HEK293 (cell line): Measurements from ENCODE around the gene AGAP3.
A peak's percentile ranks its signal among the peaks of the same experiment; 100 is the strongest.

ENCODE experiments used
- GLIS1 ChIP-seq: fragments of 450-650 bp; formaldehyde crosslinking; IDR thresholded peaks from 2 replicates; pipeline ENCODE4 v1.5.1; 2016; ENCODE audit warnings: missing biosample characterization, missing genetic modification characterization
- KLF1 ChIP-seq: fragments of 450-650 bp; formaldehyde crosslinking; IDR thresholded peaks from 2 replicates; pipeline ENCODE4 v1.5.1; 2016; ENCODE audit warnings: missing biosample characterization, missing genetic modification characterization
- SCRT1 ChIP-seq: fragments of 450-650 bp; formaldehyde crosslinking; IDR thresholded peaks from 2 replicates; pipeline ENCODE4 v1.5.1; 2016; ENCODE audit warnings: missing biosample characterization, missing genetic modification characterization, borderline replicate concordance
- SCRT2 ChIP-seq: fragments of 450-650 bp; formaldehyde crosslinking; IDR thresholded peaks from 2 replicates; pipeline ENCODE4 v1.5.1; 2016; ENCODE audit warnings: missing biosample characterization, missing genetic modification characterization
- SP7 ChIP-seq: fragments of 450-650 bp; formaldehyde crosslinking; IDR thresholded peaks from 2 replicates; pipeline ENCODE4 v1.5.1; 2016; ENCODE audit warnings: missing biosample characterization, missing genetic modification characterization
- TSHZ1 ChIP-seq: fragments of 450-650 bp; formaldehyde crosslinking; IDR thresholded peaks from 2 replicates; pipeline ENCODE4 v1.5.1; 2016; ENCODE audit warnings: missing biosample characterization, missing genetic modification characterization, borderline replicate concordance
- WT1 ChIP-seq: fragments of 450-650 bp; formaldehyde crosslinking; IDR thresholded peaks from 2 replicates; pipeline ENCODE4 v1.5.1; 2016; ENCODE audit warnings: missing biosample characterization, missing genetic modification characterization
- YY1 ChIP-seq: fragments of 450-650 bp; formaldehyde crosslinking; IDR thresholded peaks from 2 replicates; pipeline ENCODE4 v1.5.1; 2018; ENCODE audit warnings: missing biosample characterization, missing genetic modification characterization
- ZBTB17 ChIP-seq: fragments of 450-650 bp; formaldehyde crosslinking; IDR thresholded peaks from 2 replicates; pipeline ENCODE4 v1.5.1; 2016; ENCODE audit warnings: missing biosample characterization, missing genetic modification characterization
- ZBTB26 ChIP-seq: fragments of 450-650 bp; formaldehyde crosslinking; optimal IDR thresholded peaks from 2 replicates; pipeline ENCODE3; 2016; ENCODE audit warnings: missing biosample characterization, mild to moderate bottlenecking, missing genetic modification characterization
- ZBTB48 ChIP-seq: fragments of 450-650 bp; formaldehyde crosslinking; IDR thresholded peaks from 2 replicates; pipeline ENCODE4 v1.5.1; 2016; ENCODE audit warnings: missing biosample characterization, missing genetic modification characterization
- ZFHX2 ChIP-seq: fragments of 450-650 bp; formaldehyde crosslinking; conservative IDR thresholded peaks from 2 replicates; pipeline ENCODE4 v1.5.1; 2016; ENCODE audit warnings: missing biosample characterization, missing genetic modification characterization
- ZFP41 ChIP-seq: fragments of 450-650 bp; formaldehyde crosslinking; IDR thresholded peaks from 2 replicates; pipeline ENCODE4 v1.5.1; 2016; ENCODE audit warnings: missing biosample characterization, missing genetic modification characterization, borderline replicate concordance
- ZNF10 ChIP-seq: fragments of 450-650 bp; formaldehyde crosslinking; IDR thresholded peaks from 2 replicates; pipeline ENCODE4 v1.5.1; 2017; ENCODE audit warnings: missing biosample characterization, missing genetic modification characterization
- ZNF175 ChIP-seq: fragments of 450-650 bp; formaldehyde crosslinking; IDR thresholded peaks from 2 replicates; pipeline ENCODE4 v1.5.1; 2016; ENCODE audit warnings: missing biosample characterization, missing genetic modification characterization
- ZNF211 ChIP-seq: fragments of 450-650 bp; formaldehyde crosslinking; IDR thresholded peaks from 2 replicates; pipeline ENCODE4 v1.5.1; 2016; ENCODE audit warnings: low read depth, missing biosample characterization, missing genetic modification characterization
- ZNF280D ChIP-seq: fragments of 450-650 bp; formaldehyde crosslinking; IDR thresholded peaks from 2 replicates; pipeline ENCODE4 v1.5.1; 2016; ENCODE audit warnings: missing biosample characterization, missing genetic modification characterization
- ZNF341 ChIP-seq: fragments of 450-650 bp; formaldehyde crosslinking; IDR thresholded peaks from 2 replicates; pipeline ENCODE4; 2016; ENCODE audit warnings: low read depth, missing biosample characterization, missing genetic modification characterization
- ZNF362 ChIP-seq: fragments of 450-650 bp; formaldehyde crosslinking; IDR thresholded peaks from 2 replicates; pipeline ENCODE4 v1.5.1; 2016; ENCODE audit warnings: missing biosample characterization, missing genetic modification characterization
- ZNF366 ChIP-seq: fragments of 450-650 bp; formaldehyde crosslinking; conservative IDR thresholded peaks from 2 replicates; pipeline ENCODE4 v1.5.1; 2016; ENCODE audit warnings: missing biosample characterization, missing genetic modification characterization
- ZNF398 ChIP-seq: fragments of 450-650 bp; formaldehyde crosslinking; IDR thresholded peaks from 2 replicates; pipeline ENCODE4 v1.5.1; 2017; ENCODE audit warnings: missing biosample characterization, missing genetic modification characterization
- ZNF433 ChIP-seq: fragments of 450-650 bp; formaldehyde crosslinking; IDR thresholded peaks from 2 replicates; pipeline ENCODE4 v1.5.1; 2016; ENCODE audit warnings: missing biosample characterization, missing genetic modification characterization, low read depth
- ZNF600 ChIP-seq: fragments of 450-650 bp; formaldehyde crosslinking; IDR thresholded peaks from 2 replicates; pipeline ENCODE4 v1.5.1; 2016; ENCODE audit warnings: missing biosample characterization, missing genetic modification characterization
- ZNF621 ChIP-seq: fragments of 450-650 bp; formaldehyde crosslinking; IDR thresholded peaks from 2 replicates; pipeline ENCODE4 v1.5.1; 2017; ENCODE audit warnings: missing biosample characterization, missing genetic modification characterization
- ZNF645 ChIP-seq: fragments of 450-650 bp; formaldehyde crosslinking; IDR thresholded peaks from 2 replicates; pipeline ENCODE4; 2016; ENCODE audit warnings: missing biosample characterization, missing genetic modification characterization
- ZNF654 ChIP-seq: fragments of 450-650 bp; formaldehyde crosslinking; IDR thresholded peaks from 2 replicates; pipeline ENCODE4 v1.5.1; 2016; ENCODE audit warnings: low read depth, missing biosample characterization, missing genetic modification characterization
- ZNF664 ChIP-seq: fragments of 450-650 bp; formaldehyde crosslinking; IDR thresholded peaks from 2 replicates; pipeline ENCODE4 v1.5.1; 2016; ENCODE audit warnings: missing biosample characterization, missing genetic modification characterization
- ZNF792 ChIP-seq: fragments of 450-650 bp; formaldehyde crosslinking; IDR thresholded peaks from 2 replicates; pipeline ENCODE4 v1.5.1; 2016; ENCODE audit warnings: missing biosample characterization, missing genetic modification characterization
- ZSCAN16 ChIP-seq: fragments of 450-650 bp; formaldehyde crosslinking; IDR thresholded peaks from 2 replicates; pipeline ENCODE4 v1.5.1; 2016; ENCODE audit warnings: missing biosample characterization, missing genetic modification characterization

Gene AGAP3

GRCh38 chr7:151083071-151083823 lies 3.0 kb upstream of the AGAP3 start, which contains the start of gene TMUB1 (continued):
- TF ChIP-seq ZNF654 (no peak), ZNF280D (tag by site-specific recombination) (no peak), SCRT1 (tag by site-specific recombination) (no peak), ZNF10 (no peak), TSHZ1 (tag by site-specific recombination) (no peak), GLIS1 (peak; percentile 81), ZFHX2 (tag by site-specific recombination) (peak; percentile 72), ZNF792 (no peak), ZNF366 (no peak), SCRT2 (tag by site-specific recombination) (no peak), ZNF645 (tag by site-specific recombination) (no peak), ZBTB26 (tag by site-specific recombination) (peak; percentile 89), WT1 (no peak), ZSCAN16 (tag by site-specific recombination) (no peak), ZNF600 (tag by site-specific recombination) (no peak), ZNF211 (tag by site-specific recombination) (no peak), SP7 (tag by site-specific recombination) (no peak), ZNF341 (tag by site-specific recombination) (peak; percentile 73), ZNF621 (tag by site-specific recombination) (no peak), YY1 (tag by site-specific recombination) (0 out of 2 replicates have a peak, but pooled peaks have one; percentile 30), ZNF175 (tag by site-specific recombination) (no peak), ZNF664 (tag by site-specific recombination) (no peak), ZBTB17 (peak; percentile 67; the same call in 1 of the 2 replicates), KLF1 (tag by site-specific recombination) (no peak; the same call in 1 of the 2 replicates), ZFP41 (no peak), ZNF362 (tag by site-specific recombination) (no peak), ZNF398 (tag by site-specific recombination) (peak; percentile 86), ZNF433 (tag by site-specific recombination) (no peak), ZBTB48 (tag by site-specific recombination) (0 out of 2 replicates have a peak, but pooled peaks have one; percentile 85)
